DND-41 (cell line): ENCODE results near the gene NCK2.

ENCODE experiments used
- ATAC-seq: fragments of 200-7000 bp; cut with Tn5 transposase; 3 replicates; pipeline ENCODE4 v1.9.1; 2021; ENCODE audit warnings: low read depth; ENCODE audit not compliant: insufficient read depth
- DNase-seq: peaks from one replicate; pipeline ENCODE4 v3.0.0-alpha.2; 2020
- H2AFZ ChIP-seq: 2 replicates; pipeline ENCODE4 v1.6.0; 2012; ENCODE audit warnings: low read depth, low read length
- H3K27ac ChIP-seq: 2 replicates; pipeline ENCODE4 v1.5.1; 2012; ENCODE audit warnings: low read length, inconsistent platforms
- H3K27me3 ChIP-seq: fragments of 200-600 bp; sonication (generic); 2 replicates; pipeline ENCODE4 v1.6.0; 2012; ENCODE audit warnings: low read length, mild to moderate bottlenecking, inconsistent platforms; ENCODE audit not compliant: insufficient read depth, poor library complexity
- H3K36me3 ChIP-seq: 2 replicates; pipeline ENCODE4 v1.5.1; 2012; ENCODE audit warnings: low read length, inconsistent platforms; ENCODE audit not compliant: insufficient read depth
- H3K4me1 ChIP-seq: 2 replicates; pipeline ENCODE4 v1.5.1; 2012; ENCODE audit warnings: mild to moderate bottlenecking, low read length; ENCODE audit not compliant: insufficient read depth
- H3K4me2 ChIP-seq: 2 replicates; pipeline ENCODE4 v1.6.0; 2012; ENCODE audit warnings: mild to moderate bottlenecking, moderate library complexity, low read length, inconsistent platforms; ENCODE audit not compliant: insufficient read depth
- H3K4me3 ChIP-seq, 2 experiments: fragments of 200-600 bp in 1 of 2; shearing (Covaris generic) in 1 of 2; 2 replicates each; pipeline ENCODE4 v1.5.1; 2012 to 2016; ENCODE audit warnings: inconsistent platforms in 2 of 2, low read length in 2 of 2, mild to moderate bottlenecking in 2 of 2, low read depth in 1 of 2, moderate library complexity in 1 of 2
- H3K79me2 ChIP-seq: 2 replicates; pipeline ENCODE4 v1.6.0; 2012; ENCODE audit warnings: low read length, inconsistent platforms; ENCODE audit not compliant: insufficient read depth
- H3K9ac ChIP-seq: 2 replicates; pipeline ENCODE4 v1.6.0; 2012; ENCODE audit warnings: low read depth, mild to moderate bottlenecking, inconsistent platforms, low read length, moderate library complexity
- H3K9me3 ChIP-seq: 2 replicates; pipeline ENCODE4 v1.5.1; 2012; ENCODE audit warnings: low read length, moderate library complexity, mild to moderate bottlenecking, inconsistent platforms; ENCODE audit not compliant: insufficient read depth, severe bottlenecking
- H4K20me1 ChIP-seq: 2 replicates; pipeline ENCODE4 v1.6.0; 2012; ENCODE audit warnings: low read length; ENCODE audit not compliant: insufficient read depth
- EZH2 ChIP-seq: IDR thresholded peaks from 3 replicates; pipeline ENCODE4 v1.6.1; 2012; ENCODE audit warnings: borderline replicate concordance, low read depth, mild to moderate bottlenecking, moderate library complexity, low read length, inconsistent platforms; ENCODE audit not compliant: severe bottlenecking
- TF ChIP-seq, protein P1 (sequence below): IDR thresholded peaks from 2 replicates; pipeline ENCODE4 v1.5.1; 2012; ENCODE audit warnings: borderline replicate concordance, low read length, moderate library complexity, mild to moderate bottlenecking; ENCODE audit not compliant: poor library complexity, severe bottlenecking; ENCODE audit errors: extremely low read depth

NCK2 gene

DNA sequence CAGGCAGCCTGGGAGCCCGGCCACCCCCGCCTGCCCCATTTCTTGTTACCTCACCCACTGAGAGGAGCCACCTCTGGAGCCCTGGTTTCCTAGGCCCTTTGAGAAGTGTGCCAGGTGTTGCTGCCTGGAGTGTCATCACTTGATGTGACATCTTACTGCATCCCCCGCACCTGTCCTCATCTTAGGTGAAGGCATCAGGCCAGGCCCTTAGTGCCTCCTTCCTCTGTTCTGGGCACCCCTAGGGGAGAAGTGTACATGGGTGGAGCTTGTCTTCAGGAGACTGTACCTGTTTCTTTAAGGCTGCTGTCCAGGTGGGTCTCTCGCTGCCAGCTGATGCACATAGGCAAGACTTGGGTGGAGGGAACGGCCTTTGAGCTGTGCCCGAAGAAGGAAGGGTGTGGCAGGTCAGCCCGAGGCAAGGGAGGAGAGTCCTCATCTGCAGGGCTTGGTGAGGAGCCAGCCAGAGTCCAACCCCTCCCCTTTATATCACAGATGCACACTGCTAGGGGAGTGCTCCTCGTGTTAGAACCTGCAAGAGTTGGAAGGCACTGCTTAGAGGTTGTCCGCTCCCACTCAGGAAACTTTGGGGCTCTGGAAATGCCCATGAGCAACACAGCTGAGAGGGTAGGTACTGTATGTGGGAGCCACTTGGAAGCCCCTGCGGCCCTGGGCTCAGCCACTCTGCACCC, 45.9 kb downstream of the NCK2 start:
- no peak for DNase-seq
- H3K9me3 ChIP-seq = no peaks in the 10 kb centered on the region
- H3K9ac ChIP-seq = no peak overlapping the region
- no peaks in the 10 kb centered on the region for H3K27me3 ChIP-seq
- H3K36me3 ChIP-seq = no peaks in the 10 kb centered on the region
- H3K4me3 ChIP-seq = no peak overlapping the region
- peaks cover 32% of the 10 kb centered on the region for H3K4me1 ChIP-seq
- H3K79me2 ChIP-seq = peaks cover 95% of the 10 kb centered on the region
- TF ChIP-seq, protein P1, sequence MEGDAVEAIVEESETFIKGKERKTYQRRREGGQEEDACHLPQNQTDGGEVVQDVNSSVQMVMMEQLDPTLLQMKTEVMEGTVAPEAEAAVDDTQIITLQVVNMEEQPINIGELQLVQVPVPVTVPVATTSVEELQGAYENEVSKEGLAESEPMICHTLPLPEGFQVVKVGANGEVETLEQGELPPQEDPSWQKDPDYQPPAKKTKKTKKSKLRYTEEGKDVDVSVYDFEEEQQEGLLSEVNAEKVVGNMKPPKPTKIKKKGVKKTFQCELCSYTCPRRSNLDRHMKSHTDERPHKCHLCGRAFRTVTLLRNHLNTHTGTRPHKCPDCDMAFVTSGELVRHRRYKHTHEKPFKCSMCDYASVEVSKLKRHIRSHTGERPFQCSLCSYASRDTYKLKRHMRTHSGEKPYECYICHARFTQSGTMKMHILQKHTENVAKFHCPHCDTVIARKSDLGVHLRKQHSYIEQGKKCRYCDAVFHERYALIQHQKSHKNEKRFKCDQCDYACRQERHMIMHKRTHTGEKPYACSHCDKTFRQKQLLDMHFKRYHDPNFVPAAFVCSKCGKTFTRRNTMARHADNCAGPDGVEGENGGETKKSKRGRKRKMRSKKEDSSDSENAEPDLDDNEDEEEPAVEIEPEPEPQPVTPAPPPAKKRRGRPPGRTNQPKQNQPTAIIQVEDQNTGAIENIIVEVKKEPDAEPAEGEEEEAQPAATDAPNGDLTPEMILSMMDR = no peak
- no peak overlapping the region for H2AFZ ChIP-seq
- H4K20me1 ChIP-seq = peaks cover 29% of the 10 kb centered on the region
- no peak for ATAC-seq
- no peak overlapping the region for H3K4me2 ChIP-seq
- H3K27ac ChIP-seq = no peak overlapping the region

DNA sequence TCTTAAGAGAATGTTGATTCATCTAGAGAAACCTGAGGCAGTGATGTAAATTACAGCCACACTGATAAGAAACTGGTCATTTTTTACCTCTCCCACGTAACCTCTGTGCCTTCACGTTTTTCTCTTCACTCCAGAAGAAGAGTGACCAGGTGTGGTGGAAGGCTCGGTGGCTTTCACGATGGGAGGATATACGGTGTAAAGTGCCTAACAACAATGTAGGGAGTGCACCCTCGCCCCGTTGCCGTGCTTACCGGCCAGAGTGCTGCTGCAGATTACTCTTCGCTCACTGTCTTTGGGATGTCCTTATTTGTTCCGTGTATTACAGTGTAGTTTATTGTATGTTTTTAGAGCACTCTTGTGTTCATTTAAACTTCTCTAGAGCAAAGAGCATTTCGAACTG, 46.5 kb downstream of the NCK2 start:
- H3K9me3 ChIP-seq = no peaks in the 10 kb centered on the region
- H3K27me3 ChIP-seq = no peaks in the 10 kb centered on the region
- no peak for TF ChIP-seq EZH2
- TF ChIP-seq, protein P1 = no peak
- peaks cover 91% of the 10 kb centered on the region for H3K79me2 ChIP-seq
- peaks cover 23% of the 10 kb centered on the region for H4K20me1 ChIP-seq
- H3K4me3 ChIP-seq = no peak overlapping the region
- DNase-seq (no peak), ATAC-seq (no peak)
- H3K27ac ChIP-seq = no peak overlapping the region
- H3K9ac ChIP-seq = no peak overlapping the region
- no peaks in the 10 kb centered on the region for H3K36me3 ChIP-seq
- H3K4me2 ChIP-seq = no peak overlapping the region
- peaks cover 38% of the 10 kb centered on the region for H3K4me1 ChIP-seq
- H2AFZ ChIP-seq = no peak overlapping the region

DNA sequence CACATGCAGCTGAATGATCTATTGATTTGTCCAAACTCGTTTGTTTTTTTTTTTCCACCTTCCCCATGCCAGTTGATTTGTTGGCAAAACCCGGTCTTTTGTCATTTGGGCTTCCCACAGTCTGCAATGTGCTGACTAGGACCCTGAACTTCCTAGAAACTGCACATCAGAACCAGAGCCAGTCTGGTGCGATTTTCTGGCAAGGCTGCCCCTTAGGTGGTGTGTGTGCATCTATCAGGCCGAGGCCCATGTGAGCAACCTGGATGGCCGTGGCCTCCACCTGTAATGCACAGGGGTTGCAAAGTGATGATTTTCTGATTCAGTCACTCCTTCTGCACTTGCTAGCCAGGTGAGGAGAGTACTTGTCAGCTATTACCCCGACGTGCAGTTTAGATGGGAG, 47.8 kb downstream of the NCK2 start:
- no peaks in the 10 kb centered on the region for H3K36me3 ChIP-seq
- no peak overlapping the region for H3K27ac ChIP-seq
- H3K9me3 ChIP-seq = no peaks in the 10 kb centered on the region
- H4K20me1 ChIP-seq = peaks cover 10% of the 10 kb centered on the region; the same call in 1 of the 2 replicates
- no peak for TF ChIP-seq EZH2
- TF ChIP-seq, protein P1 = no peak
- H3K4me1 ChIP-seq = peaks cover 51% of the 10 kb centered on the region
- H3K9ac ChIP-seq = no peak overlapping the region
- ATAC-seq (no peak), DNase-seq (no peak)
- no peak overlapping the region for H2AFZ ChIP-seq
- no peak overlapping the region for H3K4me3 ChIP-seq
- peaks cover 77% of the 10 kb centered on the region for H3K79me2 ChIP-seq
- no peak overlapping the region for H3K4me2 ChIP-seq
- no peaks in the 10 kb centered on the region for H3K27me3 ChIP-seq
